Jurkat, Clone E6-1 (cell line): ENCODE results near the gene GABRG3.

Experiments
- DNase-seq: peaks from one replicate; pipeline ENCODE4 v3.0.0-alpha.2; 2011; ENCODE audit warnings: low read depth, low spot score
- H3K4me3 ChIP-seq: 2 replicates; pipeline ENCODE4 v1.5.1; 2011; ENCODE audit warnings: mild to moderate bottlenecking, low read length, control low read depth, moderate library complexity

Gene GABRG3

GRCh38 chr15:27564656-27565055 lies 593.7 kb downstream of the GABRG3 start:
- H3K4me3 ChIP-seq = no peak overlapping the region
- DNase-seq = no peak

- H3K4me3 ChIP-seq = no peak overlapping the region
- no peak for DNase-seq
These were observed 599.8 kb downstream of the GABRG3 start for GRCh38 chr15:27570746-27571145.

GRCh38 chr15:27573805-27574485 lies 603.0 kb downstream of the GABRG3 start:
- DNase-seq = peak; percentile 47
- H3K4me3 ChIP-seq = peak overlapping the region; percentile 49

- H3K4me3 ChIP-seq = peak overlapping the region; percentile 49
- DNase-seq = peak; percentile 99
These were observed 603.6 kb downstream of the GABRG3 start for GRCh38 chr15:27574541-27575054.

DNA sequence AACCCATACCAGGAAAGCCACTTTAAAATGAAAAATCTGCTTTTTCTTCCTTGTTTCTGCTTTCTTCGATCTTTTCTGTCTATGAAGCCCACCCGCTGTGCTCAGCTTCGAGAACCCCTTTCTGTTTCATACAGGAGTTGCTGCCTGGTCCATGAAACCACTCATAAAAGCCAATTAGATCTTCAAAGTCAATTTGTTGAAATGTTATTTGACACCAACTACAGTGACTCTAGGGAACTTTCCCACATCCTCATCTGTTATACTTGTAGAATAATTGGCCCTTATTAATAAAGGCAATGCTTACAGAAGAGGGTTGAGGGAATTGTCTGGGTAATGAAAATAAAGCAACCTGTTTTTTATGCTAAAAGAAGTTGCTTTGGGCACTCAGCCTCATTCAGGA lies 604.5 kb downstream of the GABRG3 start:
- peak; percentile 59 for DNase-seq
- H3K4me3 ChIP-seq = no peak overlapping the region

- H3K4me3 ChIP-seq = no peak overlapping the region
- no peak for DNase-seq
These were observed 605.6 kb downstream of the GABRG3 start for GRCh38 chr15:27576576-27576975.

DNA sequence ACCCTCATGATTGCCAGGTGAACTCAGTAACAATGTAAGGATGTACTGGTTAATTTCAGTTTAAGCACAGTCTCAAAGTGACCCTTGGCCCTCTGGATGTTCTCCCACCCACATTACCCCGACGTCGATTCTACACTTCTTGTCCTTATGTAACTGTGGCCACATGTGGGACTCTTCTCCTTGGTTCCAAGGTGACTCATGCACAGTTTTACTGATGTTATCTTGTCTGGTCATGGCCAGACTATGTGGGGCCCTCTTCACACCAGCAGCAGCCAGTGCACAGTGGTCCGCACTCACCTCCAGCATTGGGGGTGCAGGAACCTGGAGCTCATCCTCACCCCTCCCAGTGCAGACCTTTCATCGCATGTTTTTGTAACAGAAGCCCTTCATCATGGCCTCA lies 608.8 kb downstream of the GABRG3 start:
- no peak for DNase-seq
- H3K4me3 ChIP-seq = no peak overlapping the region

GRCh38 chr15:27582726-27583410 lies 611.9 kb downstream of the GABRG3 start:
- no peak overlapping the region for H3K4me3 ChIP-seq
- DNase-seq = no peak

DNA sequence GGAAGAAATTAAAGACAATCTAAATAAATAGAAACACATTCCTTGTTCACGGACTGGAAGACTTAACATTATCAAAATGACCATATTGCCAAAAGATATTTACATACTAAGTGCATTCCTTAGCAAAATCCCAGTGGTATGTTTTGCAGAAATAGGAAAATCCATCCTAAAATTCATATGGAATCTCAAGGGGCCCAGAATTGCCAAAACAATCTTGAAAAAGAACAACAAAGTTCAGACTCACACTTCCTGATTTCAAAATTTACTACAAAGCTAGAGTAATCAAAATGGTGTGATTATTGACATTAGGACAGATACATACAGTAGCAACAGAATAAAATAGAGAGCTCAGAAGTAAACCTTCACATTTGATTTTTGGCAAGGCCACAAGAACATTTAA lies 612.7 kb downstream of the GABRG3 start:
- no peak overlapping the region for H3K4me3 ChIP-seq
- DNase-seq = no peak

GRCh38 chr15:27585041-27585640 lies 614.2 kb downstream of the GABRG3 start:
- H3K4me3 ChIP-seq = no peak overlapping the region
- DNase-seq = no peak

GRCh38 chr15:27587810-27588209 lies 616.8 kb downstream of the GABRG3 start:
- H3K4me3 ChIP-seq = no peak overlapping the region
- no peak for DNase-seq

- peak overlapping the region; percentile 17 for H3K4me3 ChIP-seq
- DNase-seq = peak; percentile 87
These were observed 618.3 kb downstream of the GABRG3 start for GRCh38 chr15:27589260-27589659.

GRCh38 chr15:27589782-27590181 lies 618.8 kb downstream of the GABRG3 start:
- H3K4me3 ChIP-seq = peak overlapping the region; percentile 17; the same call in 1 of the 2 replicates
- DNase-seq = no peak
